Stimulated activated naive CD4-positive, alpha-beta T cell treated with Interleukin-2 at 50 U/mL for 16 hours (primary cell): ENCODE measurements around the gene MSANTD7.
A peak's percentile ranks its signal among the peaks of the same experiment; 100 is the strongest.
"Not testable (repeated sequence)": the region's sequence is repeated elsewhere in the genome, so short reads cannot be mapped to it uniquely, and the experiment has no call there.

Source experiments
- DNase-seq: peaks from one replicate; lab custom pipeline; 2025; lab: John Stamatoyannopoulos, UW

Gene MSANTD7, protein sequence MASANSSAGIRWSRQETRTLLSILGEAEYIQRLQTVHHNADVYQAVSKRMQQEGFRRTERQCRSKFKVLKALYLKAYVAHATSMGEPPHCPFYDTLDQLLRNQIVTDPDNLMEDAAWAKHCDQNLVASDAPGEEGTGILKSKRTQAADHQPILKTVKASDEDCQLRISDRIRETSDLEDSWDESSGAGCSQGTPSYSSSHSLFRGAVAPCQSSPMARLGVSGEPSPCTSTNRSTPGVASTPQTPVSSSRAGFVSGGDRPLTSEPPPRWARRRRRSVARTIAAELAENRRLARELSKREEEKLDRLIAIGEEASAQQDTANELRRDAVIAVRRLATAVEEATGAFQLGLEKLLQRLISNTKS

DNA sequence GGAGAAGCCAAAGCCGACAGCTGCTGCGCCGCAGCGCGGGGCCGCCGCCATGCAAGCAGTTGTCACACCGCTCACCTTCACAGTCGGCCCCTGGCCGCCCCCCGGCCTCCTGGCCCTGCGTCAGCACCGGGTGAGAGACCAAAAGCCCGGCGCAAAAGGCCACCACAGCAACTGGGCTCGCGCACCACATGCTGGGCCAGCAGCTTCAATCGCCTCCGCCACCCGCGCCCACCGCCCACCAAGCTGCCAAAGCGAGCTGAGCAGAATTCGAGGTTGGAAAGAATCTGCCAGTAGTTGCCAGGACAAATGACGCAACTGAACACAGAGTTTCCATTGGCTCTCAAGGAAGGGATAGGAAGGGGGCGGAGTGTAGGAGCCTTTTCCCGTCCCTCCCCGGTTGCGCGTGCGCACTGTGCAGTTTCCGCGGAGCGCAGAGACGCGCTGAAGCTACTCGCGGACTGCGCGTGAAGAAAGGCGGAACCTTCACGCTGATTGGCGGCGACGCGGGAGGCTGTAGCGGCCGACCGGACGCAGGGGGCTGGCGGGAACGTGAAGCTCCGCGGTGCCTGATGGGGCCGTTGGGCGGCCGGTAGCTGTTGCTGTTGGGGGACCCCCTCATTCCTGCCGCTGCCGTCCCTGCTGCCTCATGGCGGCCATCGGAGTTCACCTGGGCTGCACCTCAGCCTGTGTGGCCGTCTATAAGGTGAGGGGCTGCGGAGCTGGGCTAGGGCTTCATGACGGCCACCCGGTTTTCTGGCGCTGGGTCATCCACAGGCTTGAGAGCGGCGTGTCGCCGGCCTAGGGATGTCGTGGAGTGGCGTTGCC lies at the start of gene MSANTD7, which contains the start of the genes CDNF and HSPA14:
MSANTD7 (plus strand) TSS at position 550 of the 825 bp plus-strand sequence. CDS start 3,979 bp downstream, outside the sequence.
CDNF (minus strand) TSS at position 281 of the 825 bp plus-strand sequence; CDS start at position 190, 91 bp downstream.
HSPA14 (plus strand) TSS at position 550 of the 825 bp plus-strand sequence; CDS start at position 647, 97 bp downstream.
- peak; percentile 97 for DNase-seq

DNA sequence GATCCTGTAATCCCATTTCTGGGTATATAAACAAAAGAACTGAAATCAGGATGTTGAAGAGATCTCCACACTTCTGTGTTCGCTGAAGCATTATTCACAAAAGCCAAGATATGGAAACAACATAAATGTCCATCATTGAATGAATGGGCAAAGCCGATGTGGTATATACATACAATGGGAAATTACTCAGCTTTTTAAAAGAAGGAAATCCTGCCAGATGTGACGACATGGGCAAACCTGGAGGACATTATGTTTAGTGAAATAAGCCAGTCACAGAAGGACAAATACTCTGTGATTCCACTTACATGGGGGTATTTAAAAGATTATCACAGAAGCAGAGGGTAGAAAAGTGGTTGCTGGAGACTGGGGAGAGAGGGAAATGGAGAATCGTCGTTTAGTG lies 39.5 kb upstream of the MSANTD7 start:
- DNase-seq: no peak

DNA sequence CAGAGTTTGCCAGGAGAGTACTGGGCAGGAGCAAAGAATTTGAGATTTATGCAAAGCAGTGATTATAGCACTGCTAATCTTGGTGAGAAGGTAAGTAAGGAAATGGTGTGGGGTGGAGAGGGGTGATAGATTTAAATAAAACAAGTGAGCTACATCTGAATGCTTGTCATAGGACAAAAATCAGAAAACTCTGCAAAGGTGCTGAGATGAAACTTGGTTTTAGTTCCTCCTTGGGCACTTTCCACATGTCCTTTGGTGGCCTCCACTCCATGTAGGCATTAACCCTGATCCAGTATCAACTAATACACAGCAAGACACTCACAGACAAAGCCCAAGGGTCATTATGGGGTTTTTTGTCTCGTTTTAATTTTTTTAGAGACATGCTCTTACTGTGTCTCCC lies 37.7 kb upstream of the MSANTD7 start:
- DNase-seq: no peak

DNA sequence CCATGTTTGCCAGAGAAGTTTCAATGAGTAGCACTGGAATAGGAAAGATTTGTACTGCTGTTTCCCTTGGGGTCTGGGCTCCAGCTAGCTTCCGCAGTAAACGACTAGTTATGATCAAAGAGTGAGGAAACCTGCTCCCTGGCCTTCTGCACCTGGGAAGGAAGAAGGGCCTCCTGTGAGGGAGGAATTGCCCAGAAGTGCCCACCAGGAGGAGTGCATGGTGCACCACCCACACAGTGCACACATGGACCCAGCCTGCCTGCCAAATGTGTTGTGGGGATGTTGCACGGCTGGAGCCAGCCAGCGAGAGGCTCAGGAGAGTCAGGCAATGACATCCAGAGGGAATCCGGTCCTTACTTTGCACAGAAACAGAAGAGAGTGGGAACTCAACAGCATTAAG lies 36.4 kb upstream of the MSANTD7 start:
- no peak for DNase-seq

DNA sequence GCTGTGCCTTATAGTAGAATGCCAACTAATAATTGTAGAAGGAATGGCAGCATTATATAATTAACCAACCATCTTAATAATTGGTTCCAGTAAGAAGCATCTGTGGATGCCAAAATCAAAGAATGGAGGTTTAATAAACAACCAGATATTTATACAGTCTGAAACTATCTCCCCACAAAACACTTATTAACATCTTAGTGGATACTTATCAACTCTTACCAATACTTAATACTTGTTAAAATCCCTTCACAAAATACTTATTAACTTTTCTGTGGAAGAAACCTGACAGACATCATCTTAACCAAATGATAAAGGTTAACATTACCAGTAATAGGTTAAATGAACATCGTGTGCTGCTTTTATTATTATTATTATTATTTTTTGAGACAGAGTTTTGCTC lies 34.3 kb upstream of the MSANTD7 start:
- no peak for DNase-seq

DNA sequence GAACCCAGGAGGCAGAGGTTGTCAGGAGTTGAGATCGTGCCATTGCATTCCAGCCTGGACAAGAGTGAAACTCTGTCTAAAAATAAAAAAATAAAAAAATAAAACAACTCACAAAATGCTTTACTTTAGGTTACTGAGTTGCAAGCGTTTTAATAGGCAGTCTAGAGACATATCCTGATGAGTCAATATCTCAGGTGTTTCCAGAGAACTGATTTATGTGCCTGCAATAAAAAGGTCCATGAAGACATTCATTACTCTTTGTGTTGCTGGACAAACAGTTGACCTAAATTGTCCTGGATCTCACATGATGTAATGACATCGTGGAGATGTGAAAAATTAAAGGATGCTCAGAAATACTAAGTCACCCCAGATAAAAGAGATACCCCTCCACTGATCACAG lies 31.8 kb upstream of the MSANTD7 start:
- DNase-seq: no peak

DNA sequence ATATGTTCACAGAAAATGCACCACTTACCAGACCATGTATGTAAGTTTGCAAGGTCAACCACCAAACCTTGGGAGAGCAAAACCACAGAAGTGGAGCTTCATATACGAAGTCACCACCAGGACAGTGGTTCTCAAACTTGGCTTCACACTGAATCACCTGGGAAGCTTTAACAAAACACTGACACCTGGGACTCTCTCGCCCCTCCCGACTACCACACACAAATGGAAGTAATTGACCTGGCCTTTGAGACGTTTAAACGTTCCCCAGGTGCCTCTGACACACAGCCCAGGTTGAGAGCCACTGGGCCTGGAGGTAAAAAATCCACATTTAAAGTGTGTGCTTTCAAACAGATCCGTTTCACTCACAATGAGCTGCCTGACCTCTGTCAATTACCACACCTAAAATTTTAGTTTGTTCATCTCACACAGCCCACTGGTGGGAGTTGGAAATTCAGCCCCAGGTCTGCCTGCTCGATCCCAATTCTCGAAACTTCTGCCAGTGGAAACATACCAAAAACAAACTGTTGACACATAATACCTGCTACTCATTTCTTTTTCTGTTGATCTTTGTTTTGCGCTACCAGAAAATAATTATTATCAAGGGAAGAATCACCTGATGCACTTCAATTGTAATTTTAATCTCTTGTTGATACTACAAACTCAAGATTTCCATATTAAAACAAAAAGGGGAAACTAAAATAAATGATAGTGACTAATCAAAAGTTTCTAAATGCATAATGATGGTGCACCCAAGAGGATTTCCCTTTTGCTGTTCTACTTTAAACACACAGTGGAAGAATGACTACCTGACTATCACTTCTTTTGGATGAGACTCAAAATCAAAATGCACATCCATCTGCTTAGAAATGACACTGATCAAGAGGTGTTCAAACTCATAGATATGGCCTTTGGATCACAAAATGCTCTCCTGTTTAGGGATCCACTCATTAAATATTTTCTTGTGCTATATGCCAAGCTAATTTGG lies 26.8 kb upstream of the MSANTD7 start:
- DNase-seq: no peak

DNA sequence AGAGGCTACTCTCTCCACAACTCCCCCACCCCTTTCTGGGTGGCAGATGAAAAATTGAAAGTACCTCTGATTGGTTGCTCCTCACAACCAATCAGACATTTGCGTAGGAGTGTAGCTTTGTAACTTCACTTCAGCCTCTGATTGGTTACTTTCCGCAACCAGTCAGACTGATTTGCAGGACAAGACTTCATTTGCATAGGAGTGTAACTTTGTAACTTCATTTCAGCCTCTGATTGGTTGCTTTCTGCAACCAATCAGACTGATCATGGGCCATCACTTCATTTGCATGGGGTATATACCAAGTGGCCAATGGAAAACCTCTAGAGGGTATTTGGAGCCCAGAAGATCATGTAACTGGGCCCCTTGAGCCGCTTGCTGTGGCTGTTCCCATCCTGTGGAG lies 25.8 kb upstream of the MSANTD7 start:
- no peak for DNase-seq

DNA sequence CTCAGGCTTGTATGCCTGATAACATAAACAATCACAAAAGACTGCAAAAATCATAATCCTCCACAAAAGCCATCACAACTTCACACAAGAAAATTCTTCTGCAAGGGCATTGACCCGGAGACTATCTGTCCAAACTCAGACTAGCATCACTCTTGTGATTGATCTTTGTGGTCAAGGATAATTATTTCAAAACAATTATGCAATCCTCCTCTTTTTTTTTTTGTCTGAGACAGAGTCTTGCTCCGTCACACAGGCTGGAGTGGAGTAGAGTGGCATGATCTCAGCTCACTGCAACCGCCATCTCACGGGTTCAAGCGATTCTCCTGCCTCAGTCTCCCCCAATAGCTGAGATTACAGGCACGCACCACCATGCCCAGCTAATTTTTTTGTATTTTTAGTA lies 22.4 kb upstream of the MSANTD7 start:
- DNase-seq: no peak

DNA sequence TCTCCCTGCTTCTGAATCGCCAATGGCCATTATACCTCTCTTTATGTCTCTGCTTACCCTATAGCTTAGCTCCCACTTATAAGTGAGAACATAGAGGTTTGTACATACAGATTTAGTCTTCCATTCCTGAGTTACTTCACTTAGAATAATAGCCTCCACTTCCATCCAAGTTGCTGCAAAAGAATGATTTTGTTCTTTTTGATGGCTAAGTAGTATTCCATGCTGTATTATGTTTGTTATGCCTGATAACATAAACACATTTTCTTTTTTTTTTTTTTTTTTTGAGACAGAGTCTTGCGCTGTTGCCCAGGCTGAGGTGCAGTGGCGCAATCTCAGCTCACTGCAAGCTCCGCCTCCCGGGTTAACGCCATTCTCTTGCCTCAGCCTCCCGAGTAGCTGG lies 21.4 kb upstream of the MSANTD7 start:
- not testable (repeated sequence) for DNase-seq

DNA sequence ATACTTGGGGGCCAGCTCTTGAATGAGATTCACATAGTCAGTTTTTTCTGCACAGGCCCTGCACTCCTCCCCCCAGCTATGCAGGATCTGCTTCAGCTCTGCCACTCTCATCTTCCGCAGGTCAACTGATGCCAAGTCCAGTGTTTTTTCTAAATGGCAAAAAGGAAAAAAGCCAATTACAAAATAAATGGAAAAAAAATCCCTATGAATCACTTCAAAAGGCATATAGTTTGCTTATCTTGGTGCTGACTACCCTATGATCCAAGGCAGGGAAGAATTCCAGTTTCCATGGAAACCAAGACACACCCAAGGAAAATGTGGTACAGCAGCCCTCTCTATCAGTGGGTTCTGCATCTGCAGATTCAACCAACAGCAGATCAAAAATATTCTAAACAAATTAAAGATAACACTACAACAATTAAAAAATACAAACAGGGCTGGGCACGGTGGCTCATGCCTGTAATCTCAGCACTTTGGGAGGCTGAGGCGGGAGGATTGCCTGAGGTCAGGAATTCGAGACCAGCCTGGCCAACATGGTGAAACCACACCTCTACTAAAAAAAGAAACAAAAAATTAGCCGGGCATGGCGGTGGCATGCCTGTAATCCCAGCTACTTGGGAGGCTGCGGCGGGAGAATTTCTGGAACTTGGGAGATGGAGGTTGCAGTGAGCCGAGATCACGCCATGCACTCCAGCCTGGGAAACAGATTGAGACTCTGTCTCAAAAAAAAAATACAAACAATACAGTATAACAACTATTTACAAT lies 17.9 kb upstream of the MSANTD7 start:
- no peak for DNase-seq

DNA sequence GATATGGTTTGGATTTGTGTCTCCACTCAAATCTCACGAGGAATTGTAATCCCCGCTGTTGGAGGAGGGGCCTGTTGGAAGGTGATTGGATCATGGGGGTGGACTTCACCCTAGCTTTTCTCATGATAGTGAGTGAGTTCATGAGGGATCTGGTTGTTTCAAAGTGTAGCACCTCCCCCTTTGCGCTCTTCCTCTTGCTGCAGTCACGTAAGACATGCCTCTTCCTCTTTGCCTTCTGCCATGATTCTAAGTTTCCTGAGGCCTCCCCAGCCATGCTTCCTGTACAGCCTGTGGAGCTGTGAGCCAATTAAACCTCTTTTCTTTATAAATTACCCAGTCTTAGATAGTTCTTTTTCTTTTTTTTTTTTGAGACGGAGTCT lies 17.3 kb upstream of the MSANTD7 start:
- DNase-seq: no peak

DNA sequence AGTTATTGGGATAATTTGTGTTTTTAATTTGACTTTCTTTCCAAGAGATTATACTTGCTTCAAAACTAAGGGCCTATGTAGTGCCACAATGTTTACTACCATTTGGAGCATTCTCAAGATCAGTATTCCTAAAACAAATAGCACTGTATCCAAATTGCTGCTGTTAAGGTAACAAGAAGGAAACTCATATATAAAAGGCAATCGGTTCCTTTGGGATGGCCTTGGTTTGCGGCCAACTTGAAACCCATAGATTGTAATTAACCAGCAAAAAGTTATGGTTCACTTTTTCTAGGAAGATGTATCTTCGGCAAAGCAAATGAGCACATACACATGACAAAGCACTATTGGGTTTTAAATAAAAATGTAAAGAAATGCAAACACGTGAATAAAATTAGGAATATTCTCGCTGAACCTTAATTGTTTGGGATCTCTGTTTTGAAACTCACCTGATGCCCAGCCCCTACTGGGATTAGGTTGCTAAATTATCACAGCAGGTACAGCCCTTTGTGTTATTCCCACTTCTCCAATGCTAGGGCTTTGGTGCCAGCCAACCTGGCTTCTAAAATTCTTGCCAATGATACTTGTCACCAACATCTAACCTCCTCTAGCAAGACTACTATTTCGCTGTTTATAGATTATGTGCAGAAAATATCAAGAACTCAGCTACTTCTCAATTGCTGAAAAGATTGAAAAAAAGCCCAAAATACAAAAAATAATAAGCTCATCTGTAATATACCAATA lies 16.3 kb upstream of the MSANTD7 start:
- DNase-seq: no peak

DNA sequence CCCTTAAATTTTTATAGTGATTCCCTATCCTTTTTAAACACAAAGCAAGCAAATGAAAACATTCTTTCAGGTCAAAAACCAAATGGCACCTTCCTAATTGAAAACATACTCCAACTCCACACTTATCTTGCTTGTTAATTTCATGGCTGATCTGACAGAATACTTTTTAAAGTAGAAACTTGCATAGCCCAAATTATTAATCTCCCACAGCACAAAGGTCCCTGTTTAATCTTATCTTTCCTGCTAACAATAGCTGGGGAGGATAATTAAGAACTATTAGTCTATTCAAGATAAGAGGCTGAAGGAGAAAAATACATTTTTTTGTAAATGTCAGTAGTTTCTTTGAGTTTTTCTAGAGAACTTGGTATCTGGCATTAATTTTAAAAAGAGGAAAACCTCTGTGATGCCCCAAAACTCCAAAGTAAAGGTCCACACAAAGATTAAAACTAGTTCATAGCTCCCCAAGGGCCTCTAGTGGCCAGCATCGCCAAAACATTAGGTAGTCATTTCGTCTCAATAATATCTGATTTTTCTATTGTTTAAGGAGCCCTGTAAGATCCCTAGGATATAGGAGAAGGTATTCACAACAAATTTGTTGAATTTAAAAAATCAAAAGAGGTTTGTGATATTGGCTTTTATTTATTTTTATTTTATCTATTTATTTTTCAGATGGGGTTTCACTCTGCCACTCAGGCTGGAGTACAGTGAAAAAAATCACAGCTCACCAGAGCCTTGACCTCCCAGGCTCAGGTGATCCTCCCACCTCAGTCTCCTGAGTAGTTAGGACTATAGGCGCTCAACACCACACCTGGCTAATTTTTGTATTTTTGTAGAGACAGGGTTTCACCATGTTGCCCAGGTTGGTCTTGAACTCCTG lies 15.0 kb upstream of the MSANTD7 start:
- DNase-seq: peak; percentile 19

DNA sequence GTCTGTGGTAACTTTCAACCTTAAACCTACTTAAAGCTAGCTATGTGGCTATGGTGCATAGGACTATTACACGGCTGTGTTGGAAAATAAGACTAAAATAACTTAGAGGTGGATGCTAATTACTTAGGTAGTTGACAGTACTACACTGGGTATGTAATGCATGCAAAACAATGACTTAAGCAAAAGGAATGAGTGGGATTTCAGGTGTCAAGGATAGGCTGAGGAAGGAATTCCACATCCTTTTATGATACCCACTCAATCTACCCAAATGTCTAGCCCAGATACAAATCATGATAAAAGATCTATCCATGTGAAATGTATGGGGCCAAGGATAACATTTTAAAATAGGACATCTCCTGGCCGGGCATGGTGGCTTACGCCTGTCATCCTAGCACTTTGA lies 14.1 kb upstream of the MSANTD7 start:
- no peak for DNase-seq

DNA sequence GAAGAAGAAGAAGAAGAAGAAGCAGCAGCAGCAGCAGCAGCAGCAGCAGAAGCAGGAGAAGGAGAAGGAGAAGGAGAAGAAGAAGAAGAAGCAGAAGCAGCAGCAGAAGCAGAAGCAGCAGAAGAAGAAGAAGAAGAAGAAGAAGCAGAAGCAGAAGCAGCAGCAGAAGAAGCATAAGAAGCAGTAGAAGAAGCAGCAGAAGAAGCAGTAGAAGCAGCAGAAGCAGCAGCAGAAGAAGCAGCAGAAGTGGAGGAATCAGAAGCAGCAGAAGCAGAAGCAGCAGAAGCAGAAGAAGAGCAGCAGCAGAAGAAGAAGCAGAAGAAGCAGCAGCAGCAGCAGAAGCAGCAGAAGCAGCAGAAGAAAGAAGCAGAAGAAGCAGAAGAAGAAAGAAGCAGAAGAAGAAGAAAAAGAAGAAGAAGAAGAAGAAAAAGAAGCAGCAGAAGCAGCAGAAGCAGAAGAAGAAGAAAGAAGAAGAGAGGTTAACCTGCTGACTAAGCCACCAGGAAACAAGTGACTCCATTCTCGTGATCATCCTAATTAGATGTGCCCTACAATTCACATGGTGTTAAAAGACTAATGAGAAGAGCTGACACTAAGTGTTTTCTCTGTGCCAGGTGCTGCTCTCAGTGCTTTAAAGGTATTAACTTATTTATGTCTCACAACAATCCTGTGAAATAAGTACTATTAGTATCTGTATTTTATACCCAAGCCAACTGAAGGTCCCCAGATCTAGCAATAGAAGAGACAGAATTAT lies 11.9 kb upstream of the MSANTD7 start:
- DNase-seq: no peak

DNA sequence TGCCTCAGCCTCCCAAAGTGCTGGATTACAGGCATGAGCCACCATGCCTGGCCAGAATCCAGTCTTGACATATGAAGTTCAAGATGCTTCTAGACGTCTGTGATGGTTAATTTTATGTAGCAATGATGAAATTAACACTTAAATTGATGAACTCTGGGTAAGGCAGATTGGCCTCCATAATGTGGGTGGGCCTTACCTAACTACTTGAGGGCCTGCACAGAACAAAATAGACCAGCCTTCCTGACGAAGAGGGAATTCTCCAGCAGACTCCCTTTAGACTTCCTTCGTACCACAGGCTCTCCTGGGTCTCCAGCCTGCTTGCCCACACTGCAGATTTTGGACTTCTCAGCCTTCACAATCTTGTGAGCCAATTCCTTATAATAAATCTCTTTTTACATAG lies 5.0 kb upstream of the MSANTD7 start:
- DNase-seq: no peak

DNA sequence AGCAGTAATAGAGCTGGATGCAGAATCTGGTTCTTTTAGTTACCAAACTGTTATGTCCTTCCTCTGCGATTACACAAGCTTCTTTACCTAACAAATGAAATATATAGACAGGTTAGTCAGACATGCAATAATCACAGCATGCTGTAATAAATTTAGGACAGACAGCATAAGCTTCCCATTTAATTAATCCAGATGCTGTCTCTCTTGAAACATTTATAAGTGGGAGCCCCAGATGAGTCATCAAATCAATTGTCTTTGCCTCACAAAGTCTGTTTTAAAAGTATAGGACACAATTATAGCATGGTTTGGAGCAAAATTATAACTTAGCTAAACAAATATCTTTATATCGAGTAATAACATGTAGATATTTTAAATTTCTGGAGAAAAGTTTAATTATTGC lies 1.9 kb upstream of the MSANTD7 start:
- no peak for DNase-seq
